Measurements from ENCODE around the gene NTNG2.

NTNG2 gene

DNA sequence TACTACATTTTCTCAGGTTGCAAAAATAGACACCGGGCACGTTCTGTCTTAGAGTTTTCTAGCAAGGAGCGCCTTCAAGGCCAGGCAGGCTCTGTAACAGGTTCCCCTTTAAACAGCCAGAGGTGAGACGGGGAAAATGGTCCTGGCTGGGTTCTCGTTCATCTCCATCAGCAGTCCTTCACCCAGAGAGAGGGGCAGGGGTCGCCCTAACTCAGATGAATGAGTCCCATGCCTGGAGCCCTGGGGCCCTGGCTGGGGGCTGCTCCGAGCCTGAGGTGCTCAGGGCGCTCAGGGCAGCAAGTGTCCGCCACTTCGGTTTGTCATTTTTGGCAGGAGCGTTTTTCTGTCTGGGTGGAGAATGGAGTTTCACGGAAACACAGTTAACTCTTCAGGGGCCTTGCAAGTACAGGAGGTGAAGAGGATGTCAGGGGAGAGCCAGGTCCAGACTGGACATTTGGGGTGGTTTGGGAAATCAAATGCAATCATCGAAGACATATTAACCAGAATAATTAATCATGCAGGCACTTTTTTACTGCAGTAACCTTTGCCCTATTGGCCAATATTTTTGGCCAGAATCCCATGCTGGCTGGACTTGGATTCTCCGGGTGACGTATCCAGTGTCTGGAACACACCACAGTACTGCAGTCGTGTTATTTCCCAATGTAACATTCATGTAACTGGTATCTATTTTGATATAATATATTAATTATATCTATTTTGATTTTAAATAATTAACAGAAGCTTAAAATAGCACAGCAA, 2.9 kb downstream of the NTNG2 start:
- Histone ChIP-seq H3K9me3 (replicated peaks; ENCODE audit: insufficient read depth, low read length) (no peaks in the 10 kb centered on the region), H3K36me3 (replicated peaks; ENCODE audit: insufficient read depth, low read length) (no peaks in the 10 kb centered on the region), H3K4me3 (ENCODE audit: low read length) (no peak overlapping the region), H3K9me2 (replicated peaks; ENCODE audit: insufficient read depth, low read length) (no peaks in the 10 kb centered on the region), H2AFZ (ENCODE audit: low read length) (no peak overlapping the region), H3K4me2 (ENCODE audit: low read depth, low read length) (no peak overlapping the region), H3K79me2 (ENCODE audit: low read length) (no peaks in the 10 kb centered on the region), H3K4me1 (ENCODE audit: low read length) (no peaks in the 10 kb centered on the region), H3K27me3 (replicated peaks; ENCODE audit: insufficient read depth, low read length) (peaks cover 95% of the 10 kb centered on the region), H3F3A (ENCODE audit: insufficient read depth, low read length) (no peaks in the 10 kb centered on the region), H3K27ac (ENCODE audit: low read length) (no peak overlapping the region), H4K20me1 (ENCODE audit: insufficient read depth, low read length) (no peaks in the 10 kb centered on the region), H3K9ac (ENCODE audit: low read length) (no peak overlapping the region)
- DNase-seq = no peak
- TF ChIP-seq, protein P1, sequence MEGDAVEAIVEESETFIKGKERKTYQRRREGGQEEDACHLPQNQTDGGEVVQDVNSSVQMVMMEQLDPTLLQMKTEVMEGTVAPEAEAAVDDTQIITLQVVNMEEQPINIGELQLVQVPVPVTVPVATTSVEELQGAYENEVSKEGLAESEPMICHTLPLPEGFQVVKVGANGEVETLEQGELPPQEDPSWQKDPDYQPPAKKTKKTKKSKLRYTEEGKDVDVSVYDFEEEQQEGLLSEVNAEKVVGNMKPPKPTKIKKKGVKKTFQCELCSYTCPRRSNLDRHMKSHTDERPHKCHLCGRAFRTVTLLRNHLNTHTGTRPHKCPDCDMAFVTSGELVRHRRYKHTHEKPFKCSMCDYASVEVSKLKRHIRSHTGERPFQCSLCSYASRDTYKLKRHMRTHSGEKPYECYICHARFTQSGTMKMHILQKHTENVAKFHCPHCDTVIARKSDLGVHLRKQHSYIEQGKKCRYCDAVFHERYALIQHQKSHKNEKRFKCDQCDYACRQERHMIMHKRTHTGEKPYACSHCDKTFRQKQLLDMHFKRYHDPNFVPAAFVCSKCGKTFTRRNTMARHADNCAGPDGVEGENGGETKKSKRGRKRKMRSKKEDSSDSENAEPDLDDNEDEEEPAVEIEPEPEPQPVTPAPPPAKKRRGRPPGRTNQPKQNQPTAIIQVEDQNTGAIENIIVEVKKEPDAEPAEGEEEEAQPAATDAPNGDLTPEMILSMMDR (IDR thresholded peaks at IDR 0.05; ENCODE audit: low read length) = no peak
- TF ChIP-seq EZH2phosphoT487 (IDR thresholded peaks at IDR 0.05; ENCODE audit: low read length) (no peak), EZH2 (optimal IDR thresholded peaks at IDR 0.05; ENCODE audit: low read depth, low read length) (no peak)

DNA sequence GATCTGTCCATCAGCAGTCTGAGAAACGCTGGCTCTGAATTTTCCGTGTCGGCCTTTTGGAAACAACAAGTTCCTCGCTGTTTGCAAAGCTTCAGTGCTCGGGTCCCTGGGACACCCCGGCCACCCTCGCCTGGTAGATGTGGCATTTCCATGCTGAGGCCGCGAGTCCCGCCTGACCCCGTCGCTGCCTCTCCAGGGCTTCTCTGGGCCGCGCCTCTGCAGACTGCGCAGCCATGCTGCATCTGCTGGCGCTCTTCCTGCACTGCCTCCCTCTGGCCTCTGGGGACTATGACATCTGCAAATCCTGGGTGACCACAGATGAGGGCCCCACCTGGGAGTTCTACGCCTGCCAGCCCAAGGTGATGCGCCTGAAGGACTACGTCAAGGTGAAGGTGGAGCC, 4.7 kb downstream of the NTNG2 start:
- no peak for TF ChIP-seq EZH2phosphoT487 (IDR thresholded peaks at IDR 0.05; ENCODE audit: low read length)
- TF ChIP-seq, protein P1 (IDR thresholded peaks at IDR 0.05; ENCODE audit: low read length) = peak; percentile 35
- no peaks in the 10 kb centered on the region for H3K36me3 ChIP-seq (replicated peaks; ENCODE audit: insufficient read depth, low read length)
- H3K4me2 ChIP-seq (ENCODE audit: low read depth, low read length) = no peak overlapping the region
- H4K20me1 ChIP-seq (ENCODE audit: insufficient read depth, low read length) = no peaks in the 10 kb centered on the region
- H3K79me2 ChIP-seq (ENCODE audit: low read length) = no peaks in the 10 kb centered on the region
- no peaks in the 10 kb centered on the region for H3K9me3 ChIP-seq (replicated peaks; ENCODE audit: insufficient read depth, low read length)
- no peak overlapping the region for H3K9ac ChIP-seq (ENCODE audit: low read length)
- no peaks in the 10 kb centered on the region for H3F3A ChIP-seq (ENCODE audit: insufficient read depth, low read length)
- peaks cover 95% of the 10 kb centered on the region for H3K27me3 ChIP-seq (replicated peaks; ENCODE audit: insufficient read depth, low read length)
- peak; percentile 10 for DNase-seq
- no peaks in the 10 kb centered on the region for H3K4me1 ChIP-seq (ENCODE audit: low read length)
- no peak overlapping the region for H3K27ac ChIP-seq (ENCODE audit: low read length)
- H3K9me2 ChIP-seq (replicated peaks; ENCODE audit: insufficient read depth, low read length) = no peaks in the 10 kb centered on the region
- H2AFZ ChIP-seq (ENCODE audit: low read length) = no peak overlapping the region
- H3K4me3 ChIP-seq (ENCODE audit: low read length) = no peak overlapping the region

DNA sequence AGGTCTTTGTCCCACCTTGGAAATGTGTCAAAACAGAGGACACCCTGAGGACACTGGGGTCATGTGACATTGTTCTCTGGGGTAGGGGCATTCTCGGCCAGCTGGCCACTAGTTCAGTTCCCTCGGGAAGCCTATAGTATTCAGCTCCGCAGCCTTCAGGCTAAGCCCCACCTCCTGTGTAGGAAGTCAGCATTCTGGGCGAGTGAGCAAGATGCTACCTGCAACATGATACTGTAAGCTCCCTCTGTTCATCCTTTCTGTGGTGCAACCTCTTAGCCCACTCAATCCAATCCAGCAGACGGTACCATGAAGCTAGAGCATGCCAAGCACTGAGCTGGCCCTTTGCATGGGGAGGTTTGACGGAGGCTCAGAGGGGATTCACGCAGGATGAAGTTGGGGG, 5.3 kb downstream of the NTNG2 start:
- no peak for DNase-seq
- Histone ChIP-seq H4K20me1 (ENCODE audit: insufficient read depth, low read length) (no peaks in the 10 kb centered on the region), H3K9me2 (replicated peaks; ENCODE audit: insufficient read depth, low read length) (no peaks in the 10 kb centered on the region), H3K4me1 (ENCODE audit: low read length) (no peaks in the 10 kb centered on the region), H3K27me3 (replicated peaks; ENCODE audit: insufficient read depth, low read length) (peaks cover 99% of the 10 kb centered on the region), H3F3A (ENCODE audit: insufficient read depth, low read length) (no peaks in the 10 kb centered on the region), H3K36me3 (replicated peaks; ENCODE audit: insufficient read depth, low read length) (no peaks in the 10 kb centered on the region), H3K79me2 (ENCODE audit: low read length) (no peaks in the 10 kb centered on the region), H3K9me3 (replicated peaks; ENCODE audit: insufficient read depth, low read length) (no peaks in the 10 kb centered on the region), H3K27ac (ENCODE audit: low read length) (no peak overlapping the region), H2AFZ (ENCODE audit: low read length) (no peak overlapping the region), H3K4me3 (ENCODE audit: low read length) (no peak overlapping the region), H3K4me2 (ENCODE audit: low read depth, low read length) (no peak overlapping the region), H3K9ac (ENCODE audit: low read length) (no peak overlapping the region)
- TF ChIP-seq EZH2 (optimal IDR thresholded peaks at IDR 0.05; ENCODE audit: low read depth, low read length) = no peak
- no peak for TF ChIP-seq EZH2phosphoT487 (IDR thresholded peaks at IDR 0.05; ENCODE audit: low read length)
- TF ChIP-seq, protein P1 (IDR thresholded peaks at IDR 0.05; ENCODE audit: low read length) = no peak
